NCI-H524 treated with DMSO at 0.1 percent for 48 hours (cell line): ENCODE data around the gene CRABP1.

Source experiments
- DNase-seq: peaks from one replicate; lab custom pipeline; 2025; lab: John Stamatoyannopoulos, UW

The CRABP1 gene

GRCh38 chr15:78340231-78341056 is at the start of gene CRABP1:
Gene CRABP1, plus strand, starts transcription at chr15:78340353. Its CDS starts 76 bp downstream, at chr15:78340429.
- no peak for DNase-seq

GRCh38 chr15:78291052-78291451 is 49.1 kb upstream of the CRABP1 start:
- no peak for DNase-seq

- no peak for DNase-seq
These were observed 48.5 kb upstream of the CRABP1 start for GRCh38 chr15:78291698-78292097.

- no peak for DNase-seq
These were observed 47.9 kb upstream of the CRABP1 start for GRCh38 chr15:78292219-78292618.

- DNase-seq = peak; percentile 85
These were observed 40.8 kb upstream of the CRABP1 start, which contains the start of gene SKIC8 for GRCh38 chr15:78299101-78299930. Gene SKIC8, minus strand, starts transcription at chr15:78299609. Its CDS starts 3,923 bp downstream, at chr15:78295686.

- DNase-seq = no peak
These were observed 38.8 kb upstream of the CRABP1 start for GRCh38 chr15:78301326-78301725.

- DNase-seq = no peak
These were observed 38.3 kb upstream of the CRABP1 start for GRCh38 chr15:78301828-78302227.

GRCh38 chr15:78302579-78303312 is 37.4 kb upstream of the CRABP1 start:
- DNase-seq = no peak

GRCh38 chr15:78304216-78305066 is 35.7 kb upstream of the CRABP1 start:
- no peak for DNase-seq

- DNase-seq = no peak
These were observed 33.9 kb upstream of the CRABP1 start for GRCh38 chr15:78306176-78306774.

GRCh38 chr15:78307976-78308375 is 32.2 kb upstream of the CRABP1 start:
- DNase-seq = no peak

- peak; percentile 52 for DNase-seq
These were observed 31.6 kb upstream of the CRABP1 start for GRCh38 chr15:78308422-78309032.

- DNase-seq = no peak
These were observed 28.9 kb upstream of the CRABP1 start for GRCh38 chr15:78311292-78311691.

GRCh38 chr15:78312536-78312935 is 27.6 kb upstream of the CRABP1 start:
- DNase-seq = no peak

- no peak for DNase-seq
These were observed 27.2 kb upstream of the CRABP1 start for GRCh38 chr15:78312957-78313356.

- no peak for DNase-seq
These were observed 26.8 kb upstream of the CRABP1 start for GRCh38 chr15:78313383-78313782.

- no peak for DNase-seq
These were observed 26.0 kb upstream of the CRABP1 start for GRCh38 chr15:78314181-78314581.

- DNase-seq = peak; percentile 45
These were observed 24.4 kb upstream of the CRABP1 start for GRCh38 chr15:78315686-78316282.

- DNase-seq = no peak
These were observed 23.7 kb upstream of the CRABP1 start for GRCh38 chr15:78316283-78317083.
